Chondrocyte (in vitro differentiated cells): ENCODE measurements around the gene CORO1A. TPM values are rescaled to one million over a fixed set of nuclear protein-coding genes. Genes with fewer than 3 reads are reported as not detected.

Source experiments
- DNase-seq: peaks from one replicate; pipeline ENCODE4 v3.0.0; 2021; ENCODE audit warnings: mixed read lengths, low spot score
- H3K27ac Mint-ChIP-seq: one replicate; pipeline ENCODE4 v1.8.0; 2021; ENCODE audit warnings: mild to moderate bottlenecking, moderate library complexity, mixed read lengths; ENCODE audit not compliant: unreplicated experiment
- H3K27me3 Mint-ChIP-seq: 2 replicates; pipeline ENCODE4 v1.8.0; 2021; ENCODE audit warnings: low read depth, mixed read lengths
- H3K36me3 Mint-ChIP-seq: 2 replicates; pipeline ENCODE4 v1.8.0; 2021; ENCODE audit warnings: low read depth, mixed read lengths
- H3K4me1 Mint-ChIP-seq: 2 replicates; pipeline ENCODE4 v1.8.0; 2021; ENCODE audit warnings: low read depth, mild to moderate bottlenecking, mixed read lengths
- H3K4me3 Mint-ChIP-seq: one replicate; pipeline ENCODE4 v1.8.0; 2021; ENCODE audit warnings: mild to moderate bottlenecking, moderate library complexity, mixed read lengths; ENCODE audit not compliant: unreplicated experiment
- H3K9me3 Mint-ChIP-seq: 2 replicates; pipeline ENCODE4 v1.8.0; 2021; ENCODE audit warnings: low read depth, mixed read lengths
- total RNA-seq: library from RNA; stranded (reverse); gene quantifications from 3 replicates; pipeline ENCODE4 v1.2.1, GENCODE V29; 2021
- TF ChIP-seq, protein P1 (sequence below): fragments of 200-600 bp; sonication (generic); IDR thresholded peaks from 2 replicates; pipeline ENCODE4 v1.5.0; 2021; ENCODE audit warnings: antibody characterized with exemption, mild to moderate bottlenecking, moderate library complexity

CORO1A gene
- total RNA-seq, 1 donor from 2014 or later, result 3.0 TPM

DNA sequence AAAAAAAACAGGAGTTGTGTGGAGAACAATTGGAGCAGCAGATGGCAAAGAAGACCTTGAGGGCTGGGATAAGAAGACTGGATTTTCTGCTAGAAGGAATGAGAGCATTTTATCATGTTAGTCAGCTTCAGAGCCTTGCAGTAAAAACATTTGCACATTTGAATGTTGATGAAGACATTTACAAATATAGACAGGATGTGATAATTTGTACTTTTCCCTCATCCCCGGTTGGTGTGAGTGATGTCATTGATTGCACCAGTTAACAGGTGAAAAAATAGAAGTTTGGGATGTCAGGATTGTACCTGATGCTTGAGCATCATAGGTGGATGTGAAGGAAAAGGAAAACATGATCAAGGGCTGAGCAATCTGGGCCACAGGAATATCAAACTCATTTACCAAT is 37.7 kb upstream of the CORO1A start:
- Mint-ChIP-seq H3K36me3 (peaks cover 2% of the 10 kb centered on the region), H3K27me3 (no peaks in the 10 kb centered on the region), H3K27ac (no peak overlapping the region), H3K9me3 (peaks cover 12% of the 10 kb centered on the region), H3K4me1 (no peaks in the 10 kb centered on the region), H3K4me3 (no peak overlapping the region)
- TF ChIP-seq, protein P1, sequence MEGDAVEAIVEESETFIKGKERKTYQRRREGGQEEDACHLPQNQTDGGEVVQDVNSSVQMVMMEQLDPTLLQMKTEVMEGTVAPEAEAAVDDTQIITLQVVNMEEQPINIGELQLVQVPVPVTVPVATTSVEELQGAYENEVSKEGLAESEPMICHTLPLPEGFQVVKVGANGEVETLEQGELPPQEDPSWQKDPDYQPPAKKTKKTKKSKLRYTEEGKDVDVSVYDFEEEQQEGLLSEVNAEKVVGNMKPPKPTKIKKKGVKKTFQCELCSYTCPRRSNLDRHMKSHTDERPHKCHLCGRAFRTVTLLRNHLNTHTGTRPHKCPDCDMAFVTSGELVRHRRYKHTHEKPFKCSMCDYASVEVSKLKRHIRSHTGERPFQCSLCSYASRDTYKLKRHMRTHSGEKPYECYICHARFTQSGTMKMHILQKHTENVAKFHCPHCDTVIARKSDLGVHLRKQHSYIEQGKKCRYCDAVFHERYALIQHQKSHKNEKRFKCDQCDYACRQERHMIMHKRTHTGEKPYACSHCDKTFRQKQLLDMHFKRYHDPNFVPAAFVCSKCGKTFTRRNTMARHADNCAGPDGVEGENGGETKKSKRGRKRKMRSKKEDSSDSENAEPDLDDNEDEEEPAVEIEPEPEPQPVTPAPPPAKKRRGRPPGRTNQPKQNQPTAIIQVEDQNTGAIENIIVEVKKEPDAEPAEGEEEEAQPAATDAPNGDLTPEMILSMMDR, result no peak
- DNase-seq, result no peak

DNA sequence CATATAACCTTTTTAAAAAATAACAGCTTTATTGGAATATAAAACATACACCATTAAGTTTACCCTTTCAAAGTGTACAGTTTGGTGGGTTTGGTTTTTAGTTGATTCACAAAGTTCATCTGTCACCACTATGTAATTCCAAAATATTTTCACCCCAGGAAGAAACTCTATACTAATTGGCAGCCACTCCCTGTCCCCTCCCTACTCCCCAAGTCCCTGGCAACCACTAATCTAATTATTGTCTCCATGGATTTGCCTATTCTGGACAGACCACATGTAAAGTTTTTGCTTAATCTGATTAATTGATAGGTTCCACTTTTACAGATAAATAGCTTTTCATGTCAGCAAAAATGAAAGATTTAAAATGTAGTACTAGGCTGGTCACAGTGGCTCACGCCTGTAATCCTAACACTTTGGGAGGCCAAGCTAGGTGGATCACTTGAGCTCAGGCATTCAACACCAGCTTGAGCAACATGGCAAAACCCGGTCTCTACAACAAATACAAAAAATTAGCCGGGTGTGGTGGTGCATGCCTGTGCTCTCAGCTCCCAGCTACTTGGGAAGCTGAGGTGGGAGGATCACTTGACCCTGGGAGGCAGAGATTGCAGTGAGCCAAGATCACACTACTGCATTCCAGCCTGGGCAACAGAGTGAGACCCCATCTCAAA is 35.4 kb upstream of the CORO1A start:
- no peaks in the 10 kb centered on the region for H3K27me3 Mint-ChIP-seq
- no peak overlapping the region for H3K4me3 Mint-ChIP-seq
- TF ChIP-seq, protein P1, result no peak

DNA sequence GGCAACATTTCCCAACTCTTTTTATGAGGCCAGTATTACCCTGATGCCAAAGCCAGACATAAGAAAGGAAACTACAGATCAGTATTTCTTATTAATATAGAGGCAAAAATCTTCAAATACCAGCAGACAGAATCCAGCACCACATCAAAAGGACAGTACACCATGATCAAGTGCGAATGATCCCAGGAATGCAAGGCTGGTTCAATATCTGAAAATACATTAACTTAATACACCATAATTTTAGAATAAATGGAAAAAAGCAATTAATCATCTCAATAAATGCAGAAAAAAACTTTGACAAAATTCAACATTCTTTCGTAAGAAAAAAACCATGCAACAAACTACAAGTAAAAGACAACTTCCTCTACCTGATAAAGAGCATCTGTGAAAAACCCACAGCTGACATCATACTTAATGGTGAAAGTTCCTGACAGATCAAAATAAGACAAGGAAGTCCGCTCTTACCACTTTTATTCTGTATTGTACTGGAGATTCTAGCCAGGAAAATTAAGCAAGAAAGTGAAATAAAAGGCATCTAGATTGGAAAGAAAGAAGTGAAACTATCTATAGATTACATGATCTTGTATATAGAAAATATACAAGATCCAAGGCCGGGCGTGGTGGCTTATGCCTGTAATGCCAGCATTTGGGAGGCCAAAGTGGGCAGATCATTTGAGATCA is 34.0 kb upstream of the CORO1A start:
- DNase-seq, result no peak
- TF ChIP-seq, protein P1, result no peak
- Mint-ChIP-seq H3K27me3 (no peaks in the 10 kb centered on the region), H3K27ac (no peak overlapping the region), H3K4me3 (no peak overlapping the region), H3K36me3 (peaks cover 2% of the 10 kb centered on the region), H3K9me3 (peaks cover 12% of the 10 kb centered on the region), H3K4me1 (no peaks in the 10 kb centered on the region)

More for the DNA sequence above, 35.4 kb upstream of the CORO1A start:
- DNase-seq, result no peak
- H3K4me1 Mint-ChIP-seq, result no peaks in the 10 kb centered on the region
- H3K9me3 Mint-ChIP-seq, result peaks cover 12% of the 10 kb centered on the region
- H3K36me3 Mint-ChIP-seq, result peaks cover 2% of the 10 kb centered on the region
- H3K27ac Mint-ChIP-seq, result no peak overlapping the region

DNA sequence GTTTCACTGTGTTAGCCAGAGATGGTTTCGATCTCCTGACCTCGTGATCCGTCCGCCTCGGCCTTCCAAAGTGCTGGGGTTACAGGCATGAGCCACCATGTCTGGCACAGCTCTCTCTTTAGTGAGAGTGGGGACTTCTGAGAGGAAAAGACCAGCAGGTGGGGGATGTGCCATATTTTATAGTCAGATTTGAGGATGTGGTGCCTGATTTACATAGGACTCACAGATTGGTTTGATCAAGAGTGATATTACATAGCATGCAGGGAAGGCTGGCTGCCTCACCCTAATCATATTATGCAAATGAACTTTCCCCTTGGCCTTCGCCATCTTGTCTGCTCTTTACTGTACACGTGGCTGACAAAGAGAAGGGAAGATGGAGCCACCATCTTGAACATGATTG is 32.3 kb upstream of the CORO1A start:
- TF ChIP-seq, protein P1, result no peak
- no peak overlapping the region for H3K27ac Mint-ChIP-seq
- H3K36me3 Mint-ChIP-seq, result peaks cover 2% of the 10 kb centered on the region
- peaks cover 12% of the 10 kb centered on the region for H3K9me3 Mint-ChIP-seq
- no peaks in the 10 kb centered on the region for H3K4me1 Mint-ChIP-seq
- no peak overlapping the region for H3K4me3 Mint-ChIP-seq
- no peak for DNase-seq
- H3K27me3 Mint-ChIP-seq, result no peaks in the 10 kb centered on the region

DNA sequence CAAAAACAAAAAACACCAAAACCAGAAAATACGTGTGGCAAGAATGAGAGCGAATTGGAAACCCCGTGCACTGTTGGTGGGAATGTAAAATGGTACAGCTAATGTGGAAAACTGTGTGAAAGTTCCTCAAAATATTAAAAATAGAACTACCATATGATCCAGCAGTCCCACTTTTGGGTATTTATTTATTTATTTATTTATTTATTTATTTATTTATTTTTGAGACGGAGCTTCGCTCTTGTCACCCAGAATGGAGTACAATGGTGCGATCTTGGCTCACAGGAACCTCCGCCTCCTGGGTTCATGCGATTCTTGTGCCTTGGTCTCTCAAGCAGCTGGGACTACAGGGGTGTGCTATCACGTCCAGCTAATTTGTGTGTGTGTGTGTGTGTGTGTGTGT is 30.9 kb upstream of the CORO1A start:
- Mint-ChIP-seq H3K27ac (no peak overlapping the region), H3K27me3 (no peaks in the 10 kb centered on the region), H3K4me1 (no peaks in the 10 kb centered on the region), H3K4me3 (no peak overlapping the region), H3K9me3 (peaks cover 12% of the 10 kb centered on the region), H3K36me3 (peaks cover 2% of the 10 kb centered on the region)
- no peak for DNase-seq
- TF ChIP-seq, protein P1, result no peak
